IPS-15b (cell line): ENCODE data around the gene THADA.

ENCODE experiments used
- H3K27me3 ChIP-seq: one replicate; pipeline ENCODE4 v1.6.1; 2013; ENCODE audit warnings: low read length; ENCODE audit not compliant: control insufficient read depth, insufficient read depth
- H3K36me3 ChIP-seq: one replicate; pipeline ENCODE4 v1.6.1; 2013; ENCODE audit warnings: low read length; ENCODE audit not compliant: control insufficient read depth, insufficient read depth
- H3K4me1 ChIP-seq: one replicate; pipeline ENCODE4 v1.6.1; 2013; ENCODE audit warnings: mild to moderate bottlenecking, low read length; ENCODE audit not compliant: control insufficient read depth, insufficient read depth
- H3K4me3 ChIP-seq: one replicate; pipeline ENCODE4 v1.5.1; 2013; ENCODE audit warnings: low read depth, low read length
- H3K9ac ChIP-seq: one replicate; pipeline ENCODE4 v1.6.1; 2013; ENCODE audit warnings: low read depth, mild to moderate bottlenecking, low read length
- H3K9me3 ChIP-seq: one replicate; pipeline ENCODE4 v1.6.1; 2013; ENCODE audit warnings: mild to moderate bottlenecking, low read length; ENCODE audit not compliant: control insufficient read depth, insufficient read depth

THADA gene

DNA sequence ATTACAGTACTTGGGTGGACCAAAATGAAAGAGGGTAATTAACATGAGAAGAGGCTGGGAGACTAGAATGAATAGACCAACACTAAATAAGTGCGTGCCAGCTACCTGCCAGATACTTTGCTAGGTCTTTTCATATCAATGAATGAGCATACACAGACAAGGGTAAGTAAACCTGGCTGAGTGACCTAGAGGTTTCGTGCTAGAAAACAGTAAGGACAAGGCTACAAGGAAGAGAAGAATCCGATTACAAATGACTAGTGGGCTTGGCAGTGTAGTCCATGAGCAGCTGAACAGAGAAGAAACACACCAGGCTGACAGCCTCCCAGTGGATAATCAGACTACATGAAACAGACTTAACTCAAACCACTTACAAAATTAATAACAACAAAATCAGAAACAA, 64.6 kb downstream of the THADA start:
- peaks cover 5% of the 10 kb centered on the region for H3K4me1 ChIP-seq
- no peak overlapping the region for H3K4me3 ChIP-seq
- H3K9ac ChIP-seq = no peak overlapping the region
- H3K36me3 ChIP-seq = no peaks in the 10 kb centered on the region
- no peaks in the 10 kb centered on the region for H3K9me3 ChIP-seq
- H3K27me3 ChIP-seq = no peaks in the 10 kb centered on the region

GRCh38 chr2:43526994-43527393, 68.8 kb downstream of the THADA start:
- Histone ChIP-seq H3K27me3 (no peaks in the 10 kb centered on the region), H3K36me3 (no peaks in the 10 kb centered on the region), H3K9ac (no peak overlapping the region), H3K9me3 (no peaks in the 10 kb centered on the region), H3K4me3 (no peak overlapping the region), H3K4me1 (peaks cover 5% of the 10 kb centered on the region)

GRCh38 chr2:43525506-43525905, 70.3 kb downstream of the THADA start:
- Histone ChIP-seq H3K4me1 (no peaks in the 10 kb centered on the region), H3K27me3 (no peaks in the 10 kb centered on the region), H3K36me3 (no peaks in the 10 kb centered on the region), H3K9me3 (no peaks in the 10 kb centered on the region), H3K4me3 (no peak overlapping the region), H3K9ac (no peak overlapping the region)

DNA sequence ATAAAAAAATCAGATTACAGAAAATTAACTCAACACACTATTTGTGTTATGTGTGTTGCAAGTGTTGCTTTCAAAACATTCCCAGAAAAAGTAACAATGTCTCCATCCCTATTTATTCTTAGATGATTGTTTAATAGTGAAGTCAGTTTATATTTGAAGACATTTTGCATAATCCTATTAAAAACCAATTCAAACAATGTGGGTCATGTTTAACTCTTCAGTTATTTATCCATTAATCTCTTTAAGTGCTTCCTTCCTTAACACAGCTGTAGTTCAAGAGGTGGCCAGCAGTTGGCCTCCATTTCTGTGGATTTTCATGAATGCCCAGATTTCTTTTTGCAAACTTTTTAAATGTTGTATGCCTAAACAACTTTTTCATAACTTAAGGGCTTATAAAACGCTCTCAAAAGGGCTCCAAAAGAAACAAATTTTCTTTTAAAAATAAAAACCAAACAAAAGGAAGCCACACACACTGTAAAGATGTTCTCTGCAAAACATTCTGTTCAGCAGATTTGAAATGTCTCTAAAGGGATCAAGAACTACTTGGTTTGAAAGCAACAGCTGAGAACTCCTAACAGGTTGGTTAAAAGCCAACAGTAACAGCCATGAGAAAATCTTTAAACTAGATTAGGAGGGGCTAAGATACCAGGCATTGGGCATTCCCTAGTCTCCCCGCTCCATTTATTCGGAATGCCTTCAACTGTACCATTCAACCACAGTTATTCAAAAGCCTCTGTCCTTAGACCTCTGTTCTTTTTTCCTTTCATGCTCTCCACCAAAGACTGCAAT, 71.5 kb downstream of the THADA start:
- Histone ChIP-seq H3K9me3 (no peaks in the 10 kb centered on the region), H3K9ac (no peak overlapping the region), H3K27me3 (no peaks in the 10 kb centered on the region), H3K4me1 (no peaks in the 10 kb centered on the region), H3K36me3 (no peaks in the 10 kb centered on the region), H3K4me3 (no peak overlapping the region)

- no peaks in the 10 kb centered on the region for H3K9me3 ChIP-seq
- no peak overlapping the region for H3K4me3 ChIP-seq
- H3K27me3 ChIP-seq = no peaks in the 10 kb centered on the region
- H3K9ac ChIP-seq = no peak overlapping the region
- H3K4me1 ChIP-seq = no peaks in the 10 kb centered on the region
- no peaks in the 10 kb centered on the region for H3K36me3 ChIP-seq
Observed at GRCh38 chr2:43522177-43522576, 73.7 kb downstream of the THADA start.

DNA sequence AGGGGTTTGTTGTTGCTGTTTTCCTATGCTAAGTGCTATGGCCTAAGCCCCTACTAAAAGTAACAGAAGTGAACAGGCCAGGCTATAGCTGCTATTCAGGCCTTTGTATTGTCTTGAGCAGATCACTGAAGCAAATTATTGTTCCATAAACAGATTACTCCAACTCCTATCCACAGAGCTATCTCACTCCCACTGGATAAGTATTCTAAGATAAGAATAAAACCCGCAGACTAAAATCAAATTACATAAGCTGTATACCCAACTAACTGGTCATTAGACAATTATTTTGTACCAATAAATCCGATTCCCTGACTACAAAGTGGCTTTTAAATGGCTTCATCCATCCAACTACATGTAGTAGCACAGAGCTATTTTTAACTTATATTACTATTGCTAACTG, 74.3 kb downstream of the THADA start:
- Histone ChIP-seq H3K27me3 (no peaks in the 10 kb centered on the region), H3K9ac (no peak overlapping the region), H3K9me3 (no peaks in the 10 kb centered on the region), H3K36me3 (no peaks in the 10 kb centered on the region), H3K4me3 (no peak overlapping the region), H3K4me1 (no peaks in the 10 kb centered on the region)

DNA sequence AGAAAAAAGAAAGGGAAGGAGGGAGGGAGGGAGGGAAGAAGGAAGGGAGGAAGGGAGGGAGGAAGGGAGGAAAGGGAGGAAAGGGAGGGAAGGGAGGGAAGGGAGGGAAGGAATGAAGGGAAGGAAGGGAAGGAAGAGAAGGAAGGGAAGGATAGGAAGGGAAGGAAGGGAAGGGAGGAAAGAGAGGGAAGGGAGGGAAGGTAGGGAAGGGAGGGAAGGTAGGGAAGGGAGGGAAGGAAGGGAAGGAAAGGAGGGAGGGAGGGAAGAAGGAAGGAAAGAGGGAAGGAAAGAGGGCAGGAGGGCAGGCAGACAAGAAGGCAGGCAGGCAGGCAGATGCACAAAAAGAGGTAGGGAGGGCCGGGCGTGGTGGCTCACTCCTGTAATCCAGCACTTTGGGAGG, 74.9 kb downstream of the THADA start:
- H3K36me3 ChIP-seq = no peaks in the 10 kb centered on the region
- H3K9ac ChIP-seq = no peak overlapping the region
- no peak overlapping the region for H3K4me3 ChIP-seq
- H3K9me3 ChIP-seq = no peaks in the 10 kb centered on the region
- no peaks in the 10 kb centered on the region for H3K4me1 ChIP-seq
- no peaks in the 10 kb centered on the region for H3K27me3 ChIP-seq

GRCh38 chr2:43519643-43520221, 76.1 kb downstream of the THADA start:
- Histone ChIP-seq H3K36me3 (no peaks in the 10 kb centered on the region), H3K4me3 (no peak overlapping the region)

GRCh38 chr2:43518718-43519117, 77.1 kb downstream of the THADA start:
- no peak overlapping the region for H3K4me3 ChIP-seq
- H3K27me3 ChIP-seq = no peaks in the 10 kb centered on the region
- no peaks in the 10 kb centered on the region for H3K4me1 ChIP-seq
- no peak overlapping the region for H3K9ac ChIP-seq
- H3K9me3 ChIP-seq = no peaks in the 10 kb centered on the region
- no peaks in the 10 kb centered on the region for H3K36me3 ChIP-seq

More at GRCh38 chr2:43519643-43520221, 76.1 kb downstream of the THADA start:
- no peaks in the 10 kb centered on the region for H3K9me3 ChIP-seq
- no peak overlapping the region for H3K9ac ChIP-seq
- no peaks in the 10 kb centered on the region for H3K4me1 ChIP-seq
- no peaks in the 10 kb centered on the region for H3K27me3 ChIP-seq

GRCh38 chr2:43518181-43518580, 77.7 kb downstream of the THADA start:
- Histone ChIP-seq H3K27me3 (no peaks in the 10 kb centered on the region), H3K4me1 (no peaks in the 10 kb centered on the region), H3K36me3 (no peaks in the 10 kb centered on the region), H3K4me3 (no peak overlapping the region), H3K9ac (no peak overlapping the region), H3K9me3 (no peaks in the 10 kb centered on the region)

DNA sequence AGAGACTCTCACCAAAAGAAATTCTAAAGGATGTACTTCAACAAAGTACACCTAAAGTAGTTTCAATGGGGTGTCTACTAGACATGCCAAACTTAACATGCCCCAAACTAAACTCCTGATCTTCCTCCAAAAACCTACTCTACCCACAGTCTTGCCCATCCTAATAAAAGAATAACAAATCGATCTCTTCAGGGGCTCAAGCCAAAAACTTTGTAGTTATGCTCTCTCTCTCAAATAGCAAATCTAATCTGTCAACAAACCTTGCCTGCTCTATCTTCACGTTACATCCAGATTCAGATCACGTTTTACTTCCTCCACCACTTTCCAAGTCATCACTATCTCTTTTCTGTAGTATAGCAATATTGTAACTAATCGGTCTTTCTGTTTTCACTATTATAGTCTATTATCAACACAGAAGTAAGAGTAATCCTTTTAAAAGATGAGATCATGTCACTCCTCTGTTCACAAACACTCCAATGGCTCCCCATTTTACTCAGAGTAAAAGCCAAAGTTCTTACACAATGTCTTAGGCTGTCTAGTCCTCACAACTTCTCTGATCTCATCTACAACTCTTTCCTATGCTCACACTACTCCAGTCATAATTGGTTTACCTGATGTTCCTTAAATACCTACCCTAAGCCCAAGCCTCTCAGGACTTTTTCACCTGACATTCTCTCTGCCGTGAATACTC, 79.9 kb downstream of the THADA start:
- Histone ChIP-seq H3K27me3 (no peaks in the 10 kb centered on the region), H3K36me3 (no peaks in the 10 kb centered on the region), H3K4me1 (no peaks in the 10 kb centered on the region), H3K4me3 (no peak overlapping the region), H3K9ac (no peak overlapping the region), H3K9me3 (no peaks in the 10 kb centered on the region)

- Histone ChIP-seq H3K9me3 (no peaks in the 10 kb centered on the region), H3K4me3 (no peak overlapping the region), H3K9ac (no peak overlapping the region), H3K36me3 (no peaks in the 10 kb centered on the region), H3K27me3 (no peaks in the 10 kb centered on the region), H3K4me1 (no peaks in the 10 kb centered on the region)
Observed at GRCh38 chr2:43515248-43515647, 80.6 kb downstream of the THADA start.
